Measurements from ENCODE around the gene PCDHB8. TPM values are rescaled to one million over a fixed set of nuclear protein-coding genes. Genes with fewer than 3 reads are reported as not detected.
"Not testable (repeated sequence)": the region's sequence is repeated elsewhere in the genome, so short reads cannot be mapped to it uniquely, and the experiment has no call there.

PCDHB8 gene
- total RNA-seq, 2 donors from 2014 or later, result 2.3 to 3.5 TPM

- intact Hi-C loops (cut with DNase I); DNase-seq (ENCODE audit: low spot score): not testable (repeated sequence)
Observed at GRCh38 chr5:141216035-141216434, 38.4 kb downstream of the PCDHB8 start.

DNA sequence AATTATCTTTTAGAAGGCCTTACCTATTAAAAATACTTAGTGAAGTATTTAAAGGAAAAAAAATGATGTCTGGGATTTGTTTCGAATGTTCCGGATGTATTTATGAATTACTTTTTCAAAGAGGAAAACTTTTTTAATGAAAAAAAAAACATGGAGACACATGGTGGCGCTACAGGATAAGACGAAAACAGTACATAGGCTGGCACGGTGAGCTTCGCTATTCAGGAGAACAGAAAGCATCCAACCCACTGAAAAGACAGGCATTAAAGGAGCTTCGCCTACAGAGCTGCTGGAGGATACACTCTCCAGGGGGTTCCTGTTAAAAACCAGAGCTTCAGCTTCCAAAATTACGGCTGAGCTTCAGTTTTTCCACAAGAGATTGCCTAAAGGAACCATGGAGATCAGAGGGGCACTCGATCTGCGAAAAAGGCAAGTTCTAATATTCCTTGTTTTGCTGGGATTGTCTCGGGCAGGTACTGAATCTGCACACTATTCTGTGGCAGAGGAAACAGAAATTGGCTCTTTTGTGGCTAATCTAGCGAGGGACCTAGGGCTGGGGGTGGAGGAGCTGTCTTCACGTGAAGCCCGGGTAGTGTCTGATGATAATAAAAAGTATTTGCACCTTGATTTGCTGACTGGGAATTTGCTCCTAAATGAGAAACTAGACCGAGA lies 45.7 kb downstream of the PCDHB8 start, which contains the start of gene PCDHB14:
Gene PCDHB14, plus strand, starts transcription at position 232 of the 672 bp plus-strand sequence. Its CDS starts 163 bp downstream, at position 395.
- intact Hi-C loops (cut with DNase I), result no loop called here
- no peak for DNase-seq (ENCODE audit: low spot score)

GRCh38 chr5:141224844-141225243 lies 47.3 kb downstream of the PCDHB8 start:
- intact Hi-C loops (cut with DNase I), result not testable (repeated sequence)

DNA sequence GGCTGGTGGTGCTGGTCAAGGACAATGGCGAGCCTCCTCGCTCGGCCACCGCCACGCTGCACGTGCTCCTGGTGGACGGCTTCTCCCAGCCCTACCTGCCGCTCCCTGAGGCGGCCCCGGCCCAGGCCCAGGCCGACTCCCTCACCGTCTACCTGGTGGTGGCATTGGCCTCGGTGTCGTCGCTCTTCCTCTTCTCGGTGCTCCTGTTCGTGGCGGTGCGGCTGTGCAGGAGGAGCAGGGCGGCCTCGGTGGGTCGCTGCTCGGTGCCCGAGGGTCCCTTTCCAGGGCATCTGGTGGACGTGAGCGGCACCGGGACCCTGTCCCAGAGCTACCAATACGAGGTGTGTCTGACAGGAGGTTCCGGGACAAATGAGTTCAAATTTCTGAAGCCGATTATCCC lies 47.8 kb downstream of the PCDHB8 start:
- intact Hi-C loops (cut with DNase I), result not testable (repeated sequence)

More at GRCh38 chr5:141224844-141225243, 47.3 kb downstream of the PCDHB8 start:
- not testable (repeated sequence) for DNase-seq (ENCODE audit: low spot score)

More for the DNA sequence above, 47.8 kb downstream of the PCDHB8 start:
- DNase-seq (ENCODE audit: low spot score), result not testable (repeated sequence)

Other genes starting within 250 kb of the PCDHB8 start
- gene PCDHAC2, start 211.3 kb upstream of the PCDHB8 start, total RNA-seq, result under 1 TPM; 0.32 to 0.33 TPM
- gene PCDHB1, start 126.4 kb upstream of the PCDHB8 start, total RNA-seq, result not detected
- gene PCDHB2, start 83.2 kb upstream of the PCDHB8 start, total RNA-seq, result 1 to 10 TPM; 2.3 to 3.2 TPM
- gene PCDHB3, start 77.3 kb upstream of the PCDHB8 start, total RNA-seq, result 1 to 10 TPM; 1.2 to 1.3 TPM
- 1 to 10 TPM; 4.1 to 5.2 TPM for gene PCDHB4, start 56.0 kb upstream of the PCDHB8 start, total RNA-seq
- gene PCDHB5, start 42.6 kb upstream of the PCDHB8 start, total RNA-seq, result 1 to 10 TPM; 2.8 to 3.1 TPM
- 1 to 10 TPM in 1 of 2 donors, under 1 TPM in 1; 0.95 to 1.6 TPM for gene PCDHB6, start 27.7 kb upstream of the PCDHB8 start, total RNA-seq
- 1 to 10 TPM; 2.6 to 5.5 TPM for gene PCDHB7, start 5.1 kb upstream of the PCDHB8 start, total RNA-seq
- 1 to 10 TPM; 3.0 to 5.0 TPM for gene PCDHB16, start 4.6 kb downstream of the PCDHB8 start, total RNA-seq
- gene PCDHB9, start 9.4 kb downstream of the PCDHB8 start, total RNA-seq, result 1 to 10 TPM; 1.1 to 5.3 TPM
- 1 to 10 TPM; 2.6 to 3.8 TPM for gene PCDHB10, start 14.6 kb downstream of the PCDHB8 start, total RNA-seq
- gene PCDHB11, start 21.8 kb downstream of the PCDHB8 start, total RNA-seq, result 1 to 10 TPM; 3.6 to 4.0 TPM
- 1 to 10 TPM; 3.6 to 4.1 TPM for gene PCDHB12, start 30.9 kb downstream of the PCDHB8 start, total RNA-seq
- 1 to 10 TPM; 3.9 to 6.4 TPM for gene PCDHB13, start 36.1 kb downstream of the PCDHB8 start, total RNA-seq
- gene PCDHB14, start 45.6 kb downstream of the PCDHB8 start, total RNA-seq, result 1 to 10 TPM; 5.0 to 8.7 TPM
- gene PCDHB15, start 67.6 kb downstream of the PCDHB8 start, total RNA-seq, result 1 to 10 TPM; 3.8 to 4.4 TPM
- under 1 TPM; 0.46 to 1.00 TPM for gene SLC25A2, start 126.3 kb downstream of the PCDHB8 start, total RNA-seq
- 10 to 100 TPM; 57.9 to 63.1 TPM for gene TAF7, start 143.0 kb downstream of the PCDHB8 start, total RNA-seq
- under 1 TPM; 0.81 to 0.93 TPM for gene PCDHGA1, start 152.7 kb downstream of the PCDHB8 start, total RNA-seq
- gene PCDHGA2, start 161.0 kb downstream of the PCDHB8 start, total RNA-seq, result 1 to 10 TPM; 3.7 to 7.4 TPM
- gene PCDHGA3, start 166.0 kb downstream of the PCDHB8 start, total RNA-seq, result 1 to 10 TPM; 2.0 to 3.0 TPM
- gene PCDHGB1, start 172.3 kb downstream of the PCDHB8 start, total RNA-seq, result 1 to 10 TPM; 2.6 to 2.8 TPM
- 1 to 10 TPM; 4.7 to 5.5 TPM for gene PCDHGA4, start 177.2 kb downstream of the PCDHB8 start, total RNA-seq
- gene PCDHGB2, start 182.2 kb downstream of the PCDHB8 start, total RNA-seq, result 1 to 10 TPM; 4.7 to 5.2 TPM
- 1 to 10 TPM; 3.9 to 5.2 TPM for gene PCDHGA5, start 186.4 kb downstream of the PCDHB8 start, total RNA-seq
- gene PCDHGB3, start 192.5 kb downstream of the PCDHB8 start, total RNA-seq, result 1 to 10 TPM; 4.9 to 5.0 TPM
- 1 to 10 TPM; 6.6 to 7.9 TPM for gene PCDHGA6, start 196.1 kb downstream of the PCDHB8 start, total RNA-seq
- 1 to 10 TPM; 4.0 to 4.3 TPM for gene PCDHGA7, start 205.0 kb downstream of the PCDHB8 start, total RNA-seq
- 1 to 10 TPM; 4.8 to 5.7 TPM for gene PCDHGB4, start 209.9 kb downstream of the PCDHB8 start, total RNA-seq
- gene PCDHGA8, start 214.8 kb downstream of the PCDHB8 start, total RNA-seq, result 1 to 10 TPM; 2.0 to 2.4 TPM
- gene PCDHGB5, start 220.2 kb downstream of the PCDHB8 start, total RNA-seq, result 1 to 10 TPM; 8.1 to 9.5 TPM
- gene PCDHGA9, start 225.0 kb downstream of the PCDHB8 start, total RNA-seq, result 1 to 10 TPM; 5.6 to 7.2 TPM
- gene PCDHGB6, start 230.2 kb downstream of the PCDHB8 start, total RNA-seq, result 1 to 10 TPM; 6.7 to 8.5 TPM
- 1 to 10 TPM; 5.7 to 6.6 TPM for gene PCDHGA10, start 235.2 kb downstream of the PCDHB8 start, total RNA-seq
- gene PCDHGB7, start 239.9 kb downstream of the PCDHB8 start, total RNA-seq, result 10 to 100 TPM; 12.2 to 17.1 TPM
- 1 to 10 TPM; 4.6 to 4.8 TPM for gene PCDHGA11, start 243.3 kb downstream of the PCDHB8 start, total RNA-seq